Vein endothelial cell (primary cell): ENCODE measurements around the gene FOXD4L4. TPM values are rescaled to one million over a fixed set of nuclear protein-coding genes. Genes with fewer than 3 reads are reported as not detected.

ENCODE experiments used
- total RNA-seq: library from RNA; depleted of rRNA; stranded (reverse); fragments of >200 nt; gene quantifications from 2 replicates; pipeline ENCODE4 v1.2.3, GENCODE V29; 2012

FOXD4L4 gene
- total RNA-seq = 0.19 and 0.33 TPM in 2 replicates

GRCh38 chr9:65737096-65737564 is at the start of gene FOXD4L4:
FOXD4L4 (plus strand) TSS chr9:65737146; CDS start chr9:65737146, 0 bp downstream.

Other genes with a start within 250 kb of the FOXD4L4 start
- gene ZNG1E, start 61.2 kb upstream of the FOXD4L4 start, total RNA-seq = 37.9 and 43.4 TPM in 2 replicates